AG10803 (cell line): ENCODE data around the gene RIC3.

Experiments
- DNase-seq: peaks from one replicate; pipeline ENCODE4 v3.0.0; 2010; ENCODE audit warnings: low read depth
- H3K4me3 ChIP-seq: 2 replicates; pipeline ENCODE4 v1.5.1; 2011; ENCODE audit warnings: mild to moderate bottlenecking, low read length, control low read depth
- CTCF ChIP-seq: conservative IDR thresholded peaks from 2 replicates; pipeline ENCODE4 v1.5.1; 2011; ENCODE audit warnings: mild to moderate bottlenecking, low read length, control low read depth, inconsistent platforms

Gene RIC3

GRCh38 chr11:8092587-8093424 is 76.0 kb downstream of the RIC3 start:
- H3K4me3 ChIP-seq = no peak overlapping the region
- peak; percentile 70 for DNase-seq
- TF ChIP-seq CTCF = peak; percentile 81

GRCh38 chr11:8091721-8092120 is 77.1 kb downstream of the RIC3 start:
- TF ChIP-seq CTCF = no peak
- H3K4me3 ChIP-seq = no peak overlapping the region
- DNase-seq = no peak

- H3K4me3 ChIP-seq = no peak overlapping the region
- DNase-seq = peak; percentile 28
- TF ChIP-seq CTCF = peak; percentile 69
Observed at GRCh38 chr11:8090756-8091155, 78.1 kb downstream of the RIC3 start.

- DNase-seq = no peak
- H3K4me3 ChIP-seq = no peak overlapping the region
- no peak for TF ChIP-seq CTCF
Observed at GRCh38 chr11:8089791-8090510, 78.9 kb downstream of the RIC3 start.

GRCh38 chr11:8087756-8088155 is 81.1 kb downstream of the RIC3 start:
- DNase-seq = no peak
- TF ChIP-seq CTCF = no peak

GRCh38 chr11:8087185-8087584 is 81.6 kb downstream of the RIC3 start:
- H3K4me3 ChIP-seq = no peak overlapping the region
- DNase-seq = no peak
- TF ChIP-seq CTCF = peak; percentile 16; the same call in 1 of the 2 replicates

More at GRCh38 chr11:8087756-8088155, 81.1 kb downstream of the RIC3 start:
- no peak overlapping the region for H3K4me3 ChIP-seq
